AG04450 (cell line): ENCODE measurements around the gene NT5M. TPM values are rescaled to one million over a fixed set of nuclear protein-coding genes. Genes with fewer than 3 reads are reported as not detected.

Source experiments
- CTCF ChIA-PET: fragments of 300-600, 350-600 bp; formaldehyde crosslinking; extraction: SDS; loops from one replicate; lab custom pipeline; 2022; ENCODE audit warnings: antibody characterized with exemption, inconsistent platforms; lab: Charles Lee
- POLR2A ChIA-PET: fragments of 350-600 bp; formaldehyde crosslinking; extraction: SDS; loops from one replicate; lab custom pipeline; 2021; ENCODE audit warnings: antibody characterized with exemption, inconsistent platforms; lab: Yijun Ruan, JAX
- DNase-seq: peaks from one replicate; pipeline ENCODE4 v3.0.0-alpha.2; 2011; ENCODE audit warnings: low read depth, low spot score
- H3K27ac ChIP-seq: one replicate; pipeline ENCODE4 v1.5.1; 2012; ENCODE audit warnings: low read depth, low read length, control low read depth
- H3K27me3 ChIP-seq: one replicate; pipeline ENCODE4 v1.6.0; 2012; ENCODE audit warnings: low read length; ENCODE audit not compliant: control insufficient read depth, insufficient read depth
- H3K4me3 ChIP-seq: 2 replicates; pipeline ENCODE4 v1.5.1; 2011; ENCODE audit warnings: mild to moderate bottlenecking, low read depth, low read length, control low read depth
- H3K9me3 ChIP-seq: 2 replicates; pipeline ENCODE4 v1.5.1; 2012; ENCODE audit warnings: low read length; ENCODE audit not compliant: control insufficient read depth, insufficient read depth
- CTCF ChIP-seq: IDR thresholded peaks from 2 replicates; pipeline ENCODE4 v1.5.1; 2011; ENCODE audit warnings: low read depth, low read length, control low read depth, inconsistent platforms
- polyA plus RNA-seq: library from polyadenylated mRNA; depleted of rRNA; stranded (reverse); fragments of >200 nt; gene quantifications from 2 replicates; pipeline ENCODE4 v1.2.3, GENCODE V29; 2011

NT5M gene
- polyA plus RNA-seq, 1 experiment: 0.36 TPM

GRCh38 chr17:17354560-17355349, 51.6 kb downstream of the NT5M start:
- peak overlapping the region; percentile 2 for H3K27ac ChIP-seq
- peak; percentile 82 for TF ChIP-seq CTCF
- POLR2A ChIA-PET: interaction anchor here (1.0 kb wide), 1 partner anchor 142 kb away, joined by 4 read pairs; the partner anchor contains the start of gene RASD1

GRCh38 chr17:17355426-17355825, 52.3 kb downstream of the NT5M start:
- peak overlapping the region; percentile 2 for H3K27ac ChIP-seq
- ChIA-PET POLR2A (interaction anchor here (1.0 kb wide), 1 partner anchor 141 kb away, joined by 4 read pairs; the partner anchor contains the start of gene RASD1), CTCF (interaction anchor here (0.6 to 4.8 kb wide), 24 partner anchors 9 to 678 kb away, joined by 3 to 121 read pairs (median 4); partner anchors contain the start of gene RASD1)
- peaks cover 2% of the 10 kb centered on the region for H3K27me3 ChIP-seq
- peaks cover 5% of the 10 kb centered on the region; the same call in 1 of the 2 replicates for H3K9me3 ChIP-seq
- no peak overlapping the region for H3K4me3 ChIP-seq
- no peak for TF ChIP-seq CTCF
- DNase-seq: no peak

More at GRCh38 chr17:17354560-17355349, 51.6 kb downstream of the NT5M start:
- Histone ChIP-seq H3K9me3 (peaks cover 5% of the 10 kb centered on the region; the same call in 1 of the 2 replicates), H3K27me3 (peaks cover 2% of the 10 kb centered on the region), H3K4me3 (no peak overlapping the region)
- DNase-seq: peak; percentile 26
- CTCF ChIA-PET: interaction anchor here (0.6 to 4.8 kb wide), 29 partner anchors 9 to 678 kb away, joined by 3 to 121 read pairs (median 4); partner anchors contain the start of genes PEMT and RASD1

GRCh38 chr17:17356149-17356930, 53.2 kb downstream of the NT5M start:
- CTCF ChIA-PET: interaction anchor here (0.6 to 4.8 kb wide), 10 partner anchors 10 to 283 kb away, joined by 3 to 121 read pairs (median 4); no protein-coding TSS in a partner anchor
- Histone ChIP-seq H3K4me3 (no peak overlapping the region), H3K9me3 (peaks cover 9% of the 10 kb centered on the region; the same call in 1 of the 2 replicates), H3K27me3 (peaks cover 4% of the 10 kb centered on the region), H3K27ac (no peak overlapping the region)
- peak; percentile 100 for TF ChIP-seq CTCF
- POLR2A ChIA-PET: no interaction called here
- peak; percentile 74 for DNase-seq

GRCh38 chr17:17356931-17357270, 53.7 kb downstream of the NT5M start:
- POLR2A ChIA-PET: no interaction called here
- peaks cover 9% of the 10 kb centered on the region for H3K9me3 ChIP-seq
- H3K27ac ChIP-seq: no peak overlapping the region
- CTCF ChIA-PET: interaction anchor here (0.6 to 4.8 kb wide), 5 partner anchors 10 to 283 kb away, joined by 3 to 121 read pairs (median 6); no protein-coding TSS in a partner anchor
- no peak for DNase-seq
- no peak for TF ChIP-seq CTCF
- no peak overlapping the region for H3K4me3 ChIP-seq
- H3K27me3 ChIP-seq: peaks cover 4% of the 10 kb centered on the region
